Trophoblast cell (in vitro differentiated cells and primary cell): ENCODE data around the gene WNK4.

Experiments used
- DNase-seq, 2 donors: peaks; one replicate each; pipeline ENCODE4 v3.0.0-alpha.2; 2016
- H2AFZ ChIP-seq: 2 replicates; pipeline ENCODE4 v1.6.1; 2013; ENCODE audit warnings: low read length, moderate library complexity, mild to moderate bottlenecking; ENCODE audit not compliant: insufficient read depth, poor library complexity
- H2AK5ac ChIP-seq: 2 replicates; pipeline ENCODE4 v1.6.1; 2013; ENCODE audit warnings: mild to moderate bottlenecking, low read length
- H2BK120ac ChIP-seq: 2 replicates; pipeline ENCODE4 v1.6.1; 2013; ENCODE audit warnings: low read length, mild to moderate bottlenecking, moderate library complexity; ENCODE audit not compliant: insufficient read depth, poor library complexity
- H2BK12ac ChIP-seq: 2 replicates; pipeline ENCODE4 v1.6.1; 2013; ENCODE audit warnings: mild to moderate bottlenecking, low read length, moderate library complexity
- H2BK5ac ChIP-seq: 2 replicates; pipeline ENCODE4 v1.6.1; 2013; ENCODE audit warnings: low read length, low read depth, moderate library complexity, mild to moderate bottlenecking; ENCODE audit not compliant: poor library complexity
- H3K14ac ChIP-seq: 2 replicates; pipeline ENCODE4 v1.6.1; 2013; ENCODE audit warnings: mild to moderate bottlenecking, low read length
- H3K18ac ChIP-seq: 2 replicates; pipeline ENCODE4 v1.6.1; 2013; ENCODE audit warnings: mild to moderate bottlenecking, low read length
- H3K23ac ChIP-seq: 2 replicates; pipeline ENCODE4 v1.6.1; 2013; ENCODE audit warnings: low read length
- H3K27ac ChIP-seq: 2 replicates; pipeline ENCODE4 v1.5.1; 2013; ENCODE audit warnings: low read depth, mild to moderate bottlenecking, inconsistent platforms, low read length, moderate library complexity
- H3K27me3 ChIP-seq: 2 replicates; pipeline ENCODE4 v1.6.1; 2013; ENCODE audit warnings: inconsistent platforms, mild to moderate bottlenecking, low read length, moderate library complexity; ENCODE audit not compliant: insufficient read depth
- H3K36me3 ChIP-seq, 2 experiments: 1 replicate in 1 of 2; 2 replicates in 1 of 2; pipeline ENCODE4 v1.6.1; 2013; ENCODE audit warnings: low read length in 2 of 2, mild to moderate bottlenecking in 2 of 2, moderate library complexity in 1 of 2; ENCODE audit not compliant: insufficient read depth in 2 of 2, control insufficient read depth in 1 of 2
- H3K4ac ChIP-seq: 2 replicates; pipeline ENCODE4 v1.6.1; 2013; ENCODE audit warnings: low read depth, mild to moderate bottlenecking, low read length, moderate library complexity
- H3K4me1 ChIP-seq, 2 experiments: 1 replicate in 1 of 2; 2 replicates in 1 of 2; pipeline ENCODE4 v1.6.1; 2013; ENCODE audit warnings: low read length in 2 of 2, mild to moderate bottlenecking in 2 of 2, moderate library complexity in 1 of 2; ENCODE audit not compliant: insufficient read depth in 2 of 2, control insufficient read depth in 1 of 2
- H3K4me2 ChIP-seq: 2 replicates; pipeline ENCODE4 v1.6.1; 2013; ENCODE audit warnings: inconsistent platforms, mild to moderate bottlenecking, low read length, moderate library complexity
- H3K4me3 ChIP-seq: 2 replicates; pipeline ENCODE4 v1.5.1; 2013; ENCODE audit warnings: mild to moderate bottlenecking, low read depth, low read length, inconsistent platforms
- H3K79me1 ChIP-seq: one replicate; pipeline ENCODE4 v1.6.1; 2013; ENCODE audit warnings: low read length
- H3K79me2 ChIP-seq: 2 replicates; pipeline ENCODE4 v1.6.1; 2013; ENCODE audit warnings: low read length, mild to moderate bottlenecking; ENCODE audit not compliant: control insufficient read depth, insufficient read depth, poor library complexity
- H3K9ac ChIP-seq: 2 replicates; pipeline ENCODE4 v1.6.1; 2013; ENCODE audit warnings: mild to moderate bottlenecking, low read length
- H3K9me3 ChIP-seq: 2 replicates; pipeline ENCODE4 v1.6.1; 2013; ENCODE audit warnings: low read depth, mild to moderate bottlenecking, control low read depth, inconsistent platforms, low read length; ENCODE audit not compliant: insufficient read depth
- H4K12ac ChIP-seq: 2 replicates; pipeline ENCODE4 v1.6.1; 2013; ENCODE audit warnings: low read depth, mild to moderate bottlenecking, low read length, moderate library complexity
- H4K8ac ChIP-seq: 2 replicates; pipeline ENCODE4 v1.6.1; 2013; ENCODE audit warnings: low read depth, mild to moderate bottlenecking, low read length, moderate library complexity
- H4K91ac ChIP-seq: one replicate; pipeline ENCODE4 v1.6.1; 2013; ENCODE audit warnings: low read depth, mild to moderate bottlenecking, low read length, moderate library complexity
- WGBS: extraction: QIAGEN DNeasy Blood & Tissue Kit; methylation state at CpG from one replicate; pipeline ENCODE4 v1.1.7; 2013; ENCODE audit warnings: missing lambda C conversion rate; ENCODE audit not compliant: insufficient read length, insufficient coverage; ENCODE audit errors: extremely low coverage; 5-methylcytosine and 5-hydroxymethylcytosine counted together

The WNK4 gene

GRCh38 chr17:42843358-42843934, 63.0 kb downstream of the WNK4 start:
- H3K4me2 ChIP-seq = no peak overlapping the region
- no peak overlapping the region for H2AK5ac ChIP-seq
- H4K8ac ChIP-seq = no peak overlapping the region
- no peak overlapping the region for H3K23ac ChIP-seq
- no peaks in the 10 kb centered on the region for H3K79me1 ChIP-seq
- H2BK120ac ChIP-seq = no peak overlapping the region
- H3K4me1 ChIP-seq = no peaks in the 10 kb centered on the region
- no peaks in the 10 kb centered on the region for H3K27me3 ChIP-seq
- H2BK12ac ChIP-seq = no peak overlapping the region
- no peak overlapping the region for H4K91ac ChIP-seq
- H3K9me3 ChIP-seq = no peaks in the 10 kb centered on the region
- no peak overlapping the region for H3K14ac ChIP-seq
- peaks cover 42 to 57% of the 10 kb centered on the region in 2 experiments for H3K36me3 ChIP-seq
- H3K4ac ChIP-seq = no peak overlapping the region
- WGBS = no CpG with 5 or more reads among the region's 6 CpGs
- no peak overlapping the region for H3K18ac ChIP-seq
- H2BK5ac ChIP-seq = no peak overlapping the region
- no peaks in the 10 kb centered on the region for H3K79me2 ChIP-seq
- no peak overlapping the region for H2AFZ ChIP-seq
- no peak overlapping the region for H3K27ac ChIP-seq
- no peak overlapping the region for H3K4me3 ChIP-seq
- no peak overlapping the region for H4K12ac ChIP-seq
- H3K9ac ChIP-seq = no peak overlapping the region
- peak; percentile 39 to 72 for DNase-seq

DNA sequence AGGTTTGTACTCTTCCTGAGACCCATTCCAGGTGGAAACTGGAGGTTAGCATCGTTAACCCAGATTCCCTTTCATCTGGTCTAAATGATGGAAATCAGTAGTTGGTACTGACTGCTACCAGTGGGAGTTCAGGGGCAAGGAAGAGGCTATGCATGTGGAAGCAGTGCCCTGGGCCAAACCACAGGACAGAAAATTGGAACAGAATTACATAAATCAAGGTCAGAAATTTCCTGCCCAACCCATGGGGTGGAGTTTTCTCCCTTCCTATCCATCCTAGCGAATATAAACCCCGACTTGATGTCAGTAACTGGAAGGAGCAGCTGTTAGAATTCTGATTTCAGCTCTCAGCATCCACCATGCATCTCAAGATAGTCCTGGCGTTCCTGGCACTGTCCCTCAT, 63.9 kb downstream of the WNK4 start, which contains the start of gene AOC2:
AOC2 (plus strand) TSS at position 310 of the 400 bp plus-strand sequence; CDS start at position 357, 47 bp downstream.
- Histone ChIP-seq H4K91ac (no peak within 1 kb of the TSS), H2BK120ac (no peak within 1 kb of the TSS), H3K4me1 (no peaks in the 10 kb centered on the region), H3K27ac (no peak within 1 kb of the TSS), H3K14ac (no peak within 1 kb of the TSS), H3K23ac (no peak within 1 kb of the TSS), H3K4me3 (no peak within 1 kb of the TSS), H2BK5ac (no peak within 1 kb of the TSS), H3K9me3 (no peaks in the 10 kb centered on the region), H2AFZ (no peak within 1 kb of the TSS), H3K4ac (no peak within 1 kb of the TSS), H3K9ac (no peak within 1 kb of the TSS), H3K18ac (no peak within 1 kb of the TSS), H3K27me3 (no peaks in the 10 kb centered on the region), H3K4me2 (no peak within 1 kb of the TSS), H4K12ac (no peak within 1 kb of the TSS), H3K36me3 (peaks cover 37 to 49% of the 10 kb centered on the region in 2 experiments), H3K79me2 (no peaks in the 10 kb centered on the region), H4K8ac (no peak within 1 kb of the TSS), H3K79me1 (no peaks in the 10 kb centered on the region), H2AK5ac (no peak within 1 kb of the TSS), H2BK12ac (no peak within 1 kb of the TSS)
- no CpG with 5 or more reads among the region's 4 CpGs for WGBS
- DNase-seq = no peak

GRCh38 chr17:42844761-42845555, 64.5 kb downstream of the WNK4 start:
- no peak overlapping the region for H2BK5ac ChIP-seq
- no peak overlapping the region for H2AFZ ChIP-seq
- H3K14ac ChIP-seq = no peak overlapping the region
- H3K4ac ChIP-seq = no peak overlapping the region
- H3K4me1 ChIP-seq = no peaks in the 10 kb centered on the region
- no peak overlapping the region for H4K8ac ChIP-seq
- WGBS = no CpG with 5 or more reads among the region's 24 CpGs
- H3K4me2 ChIP-seq = no peak overlapping the region
- no peak overlapping the region for H3K9ac ChIP-seq
- H3K9me3 ChIP-seq = no peaks in the 10 kb centered on the region
- H3K79me1 ChIP-seq = no peaks in the 10 kb centered on the region
- peaks cover 37 to 45% of the 10 kb centered on the region in 2 experiments for H3K36me3 ChIP-seq
- no peak overlapping the region for H2AK5ac ChIP-seq
- H3K18ac ChIP-seq = no peak overlapping the region
- no peak overlapping the region for H3K23ac ChIP-seq
- H4K12ac ChIP-seq = no peak overlapping the region
- no peak overlapping the region for H3K4me3 ChIP-seq
- H3K27me3 ChIP-seq = no peaks in the 10 kb centered on the region
- H4K91ac ChIP-seq = no peak overlapping the region
- no peak overlapping the region for H3K27ac ChIP-seq
- H3K79me2 ChIP-seq = no peaks in the 10 kb centered on the region
- no peak overlapping the region for H2BK120ac ChIP-seq
- DNase-seq = no peak
- no peak overlapping the region for H2BK12ac ChIP-seq

DNA sequence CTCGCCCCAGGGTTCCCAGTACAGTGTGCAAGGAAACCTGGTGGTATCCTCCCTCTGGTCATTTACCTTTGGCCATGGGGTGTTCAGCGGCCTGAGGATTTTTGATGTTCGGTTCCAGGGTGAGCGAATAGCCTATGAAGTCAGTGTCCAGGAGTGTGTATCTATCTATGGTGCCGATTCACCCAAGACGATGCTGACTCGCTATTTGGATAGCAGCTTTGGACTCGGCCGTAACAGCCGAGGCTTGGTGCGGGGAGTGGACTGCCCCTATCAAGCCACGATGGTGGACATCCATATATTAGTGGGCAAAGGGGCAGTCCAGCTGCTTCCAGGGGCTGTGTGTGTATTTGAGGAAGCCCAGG, 65.1 kb downstream of the WNK4 start:
- Histone ChIP-seq H3K18ac (no peak overlapping the region), H4K12ac (no peak overlapping the region), H2BK12ac (no peak overlapping the region), H3K4me2 (no peak overlapping the region), H4K91ac (no peak overlapping the region), H2AFZ (no peak overlapping the region), H3K4me3 (no peak overlapping the region), H3K79me1 (no peaks in the 10 kb centered on the region), H3K27ac (no peak overlapping the region), H3K4me1 (no peaks in the 10 kb centered on the region), H3K23ac (no peak overlapping the region), H3K9me3 (no peaks in the 10 kb centered on the region), H2BK120ac (no peak overlapping the region), H4K8ac (no peak overlapping the region), H2BK5ac (no peak overlapping the region), H3K14ac (no peak overlapping the region), H3K9ac (no peak overlapping the region), H2AK5ac (no peak overlapping the region), H3K4ac (no peak overlapping the region), H3K27me3 (no peaks in the 10 kb centered on the region), H3K79me2 (no peaks in the 10 kb centered on the region), H3K36me3 (peaks cover 37 to 42% of the 10 kb centered on the region in 2 experiments)
- DNase-seq = no peak
- WGBS = no CpG with 5 or more reads among the region's 12 CpGs
